WTC11 (cell line): ENCODE data around the gene CSNK1A1L. TPM values are rescaled to one million over a fixed set of nuclear protein-coding genes. Genes with fewer than 3 reads are reported as not detected.

ENCODE experiments used
- ATAC-seq: fragments of 200-7000 bp; cut with Tn5 transposase; 2 replicates; pipeline ENCODE4 v1.10.0; 2021; ENCODE audit warnings: mild to moderate bottlenecking, moderate library complexity
- CTCF ChIA-PET: fragments of 300-600 bp; sonication (Branson Sonifier 250); formaldehyde crosslinking; loops from one replicate; lab custom pipeline; 2021; ENCODE audit warnings: antibody characterized with exemption; lab: Charles Lee
- POLR2A ChIA-PET: fragments of 350-600 bp; sonication (Branson Sonifier 250); formaldehyde crosslinking; loops from one replicate; lab custom pipeline; 2021; ENCODE audit warnings: antibody characterized with exemption; lab: Charles Lee
- DNase-seq: peaks from one replicate; pipeline ENCODE4 v3.0.0; 2021; ENCODE audit warnings: low spot score
- H3K27ac Mint-ChIP-seq: 2 replicates; pipeline ENCODE4 v1.8.0; 2021; ENCODE audit warnings: mixed read lengths
- H3K27me3 Mint-ChIP-seq: 2 replicates; pipeline ENCODE4 v1.8.0; 2021; ENCODE audit warnings: low read depth, mild to moderate bottlenecking, moderate library complexity, mixed read lengths
- H3K36me3 Mint-ChIP-seq: 2 replicates; pipeline ENCODE4 v1.8.0; 2021; ENCODE audit warnings: mixed read lengths
- H3K4me1 Mint-ChIP-seq: 2 replicates; pipeline ENCODE4 v1.8.0; 2022; ENCODE audit warnings: mixed read lengths
- H3K4me3 Mint-ChIP-seq: 2 replicates; pipeline ENCODE4 v1.8.0; 2021; ENCODE audit warnings: mild to moderate bottlenecking, moderate library complexity, mixed read lengths
- H3K9me3 Mint-ChIP-seq: 2 replicates; pipeline ENCODE4 v1.8.0; 2021; ENCODE audit warnings: mixed read lengths
- CREM ChIP-seq: sonication (generic); formaldehyde crosslinking; IDR thresholded peaks from 2 replicates; pipeline ENCODE4 v1.8.1; 2022; ENCODE audit warnings: mild to moderate bottlenecking, missing genetic modification reagents, moderate library complexity
- ELF4 ChIP-seq: sonication (generic); formaldehyde crosslinking; IDR thresholded peaks from 2 replicates; pipeline ENCODE4 v1.8.1; 2022; ENCODE audit warnings: low read depth, mild to moderate bottlenecking, moderate library complexity, missing genetic modification reagents
- GABPB1 ChIP-seq: sonication (generic); formaldehyde crosslinking; IDR thresholded peaks from 2 replicates; pipeline ENCODE4 v1.8.1; 2023; ENCODE audit warnings: mild to moderate bottlenecking, missing genetic modification reagents
- GRHL2 ChIP-seq: fragments of 250-450 bp; sonication (Bioruptor Pico); IDR thresholded peaks from 2 replicates; pipeline ENCODE4 v1.8.0; 2022; ENCODE audit warnings: mild to moderate bottlenecking, moderate library complexity; ENCODE audit not compliant: insufficient replicate concordance, severe bottlenecking
- GTF2I ChIP-seq: fragments of 250-450 bp; sonication (Bioruptor Pico); conservative IDR thresholded peaks from 2 replicates; pipeline ENCODE4 v1.4.0; 2021; ENCODE audit warnings: mild to moderate bottlenecking
- IRF2 ChIP-seq: sonication (generic); formaldehyde crosslinking; IDR thresholded peaks from 2 replicates; pipeline ENCODE4 v1.8.0; 2022; ENCODE audit warnings: low read depth, missing genetic modification reagents, borderline replicate concordance
- NFATC4 ChIP-seq: fragments of 250-450 bp; sonication (Bioruptor Pico); IDR thresholded peaks from 2 replicates; pipeline ENCODE4 v1.9.0; 2021; ENCODE audit warnings: mild to moderate bottlenecking
- RORB ChIP-seq: fragments of 250-450 bp; sonication (Bioruptor Pico); IDR thresholded peaks from 2 replicates; pipeline ENCODE4 v1.9.0; 2021; ENCODE audit warnings: mild to moderate bottlenecking
- SMAD3 ChIP-seq: sonication (generic); formaldehyde crosslinking; IDR thresholded peaks from 2 replicates; pipeline ENCODE4 v1.8.0; 2022; ENCODE audit warnings: missing genetic modification reagents, mild to moderate bottlenecking, borderline replicate concordance
- SOX15 ChIP-seq: fragments of 250-450 bp; sonication (Bioruptor Pico); IDR thresholded peaks from 2 replicates; pipeline ENCODE4 v1.9.0; 2021; ENCODE audit warnings: mild to moderate bottlenecking
- TEAD1 ChIP-seq: sonication (generic); formaldehyde crosslinking; IDR thresholded peaks from 2 replicates; pipeline ENCODE4 v1.8.0; 2022; ENCODE audit warnings: mild to moderate bottlenecking, missing genetic modification reagents
- ZNF121 ChIP-seq: sonication (generic); formaldehyde crosslinking; IDR thresholded peaks from 2 replicates; pipeline ENCODE4 v1.8.0; 2023; ENCODE audit warnings: missing genetic modification reagents
- ZNF138 ChIP-seq: sonication (generic); formaldehyde crosslinking; conservative IDR thresholded peaks from 2 replicates; pipeline ENCODE4 v1.8.1; 2022; ENCODE audit warnings: mild to moderate bottlenecking, moderate library complexity, missing genetic modification reagents
- ZNF263 ChIP-seq: sonication (generic); formaldehyde crosslinking; IDR thresholded peaks from 2 replicates; pipeline ENCODE4 v1.8.1; 2022; ENCODE audit warnings: low read depth, mild to moderate bottlenecking, moderate library complexity, missing genetic modification reagents
- ZNF317 ChIP-seq: sonication (generic); formaldehyde crosslinking; IDR thresholded peaks from 2 replicates; pipeline ENCODE4 v1.8.1; 2023; ENCODE audit warnings: low read depth, mild to moderate bottlenecking, moderate library complexity, missing genetic modification reagents, borderline replicate concordance
- ZNF416 ChIP-seq: fragments of 250-450 bp; sonication (Bioruptor Pico); IDR thresholded peaks from 2 replicates; pipeline ENCODE4 v1.9.0; 2021; ENCODE audit warnings: mild to moderate bottlenecking, inconsistent platforms
- ZNF671 ChIP-seq: fragments of 250-450 bp; sonication (Bioruptor Pico); IDR thresholded peaks from 2 replicates; pipeline ENCODE4 v1.8.0; 2021; ENCODE audit warnings: mild to moderate bottlenecking
- total RNA-seq: library from RNA; stranded (reverse); gene quantifications from 3 replicates; pipeline ENCODE4 v1.2.3, GENCODE V29; 2021
- TF ChIP-seq, protein P1 (sequence below): fragments of 250-450 bp; sonication (Bioruptor Pico); IDR thresholded peaks from 2 replicates; pipeline ENCODE4 v1.8.0; 2021; ENCODE audit warnings: mild to moderate bottlenecking
- TF ChIP-seq, protein P2 (sequence below): sonication (generic); formaldehyde crosslinking; conservative IDR thresholded peaks from 2 replicates; pipeline ENCODE4 v1.8.1; 2023; ENCODE audit warnings: mild to moderate bottlenecking, low read depth, missing genetic modification reagents, moderate library complexity
- TF ChIP-seq, protein P3 (sequence below): sonication (generic); formaldehyde crosslinking; IDR thresholded peaks from 2 replicates; pipeline ENCODE4 v1.8.1; 2023; ENCODE audit warnings: mild to moderate bottlenecking, missing genetic modification reagents, moderate library complexity
- TF ChIP-seq, protein P4 (sequence below): sonication (generic); formaldehyde crosslinking; IDR thresholded peaks from 2 replicates; pipeline ENCODE4 v1.8.0; 2022; ENCODE audit warnings: missing genetic modification reagents
- TF ChIP-seq, protein P5 (sequence below): fragments of 250-450 bp; sonication (Bioruptor Pico); IDR thresholded peaks from 2 replicates; pipeline ENCODE4 v1.9.0; 2021; ENCODE audit warnings: mild to moderate bottlenecking, borderline replicate concordance
- TF ChIP-seq, protein P6 (sequence below): sonication (generic); formaldehyde crosslinking; IDR thresholded peaks from 2 replicates; pipeline ENCODE4 v1.8.0; 2022; ENCODE audit warnings: mild to moderate bottlenecking, missing genetic modification reagents

CSNK1A1L gene
- total RNA-seq, 1 experiment from 2014 or later: not detected

DNA sequence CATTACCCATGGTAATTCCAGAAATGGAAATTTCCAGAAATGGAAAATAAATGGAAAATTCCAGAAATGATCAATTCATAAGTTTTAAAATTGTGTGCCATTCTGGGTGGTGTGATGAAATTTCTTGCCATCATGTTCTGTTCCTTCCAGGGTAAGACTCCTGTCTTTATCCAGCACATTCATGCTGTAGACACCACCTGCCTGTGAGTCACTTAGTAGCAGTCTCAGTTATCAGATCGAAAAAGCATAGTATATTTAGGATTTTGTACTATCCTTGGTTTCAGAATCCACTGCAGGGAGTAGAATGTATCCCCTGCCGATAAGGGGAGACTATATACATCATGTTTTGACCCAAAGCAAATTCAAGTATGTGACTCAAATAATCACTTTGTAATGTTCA is 26.7 kb upstream of the CSNK1A1L start (continued):
- no peak for TF ChIP-seq ZNF121 (CRISPR knock-in tag)
- no peak for TF ChIP-seq ELF4 (CRISPR knock-in tag)
- no peak for TF ChIP-seq ZNF416
- TF ChIP-seq NFATC4 (CRISPR knock-in tag): no peak
- no peak for TF ChIP-seq IRF2 (CRISPR knock-in tag)
- no peak for TF ChIP-seq SMAD3 (CRISPR knock-in tag)
- TF ChIP-seq, protein P1, sequence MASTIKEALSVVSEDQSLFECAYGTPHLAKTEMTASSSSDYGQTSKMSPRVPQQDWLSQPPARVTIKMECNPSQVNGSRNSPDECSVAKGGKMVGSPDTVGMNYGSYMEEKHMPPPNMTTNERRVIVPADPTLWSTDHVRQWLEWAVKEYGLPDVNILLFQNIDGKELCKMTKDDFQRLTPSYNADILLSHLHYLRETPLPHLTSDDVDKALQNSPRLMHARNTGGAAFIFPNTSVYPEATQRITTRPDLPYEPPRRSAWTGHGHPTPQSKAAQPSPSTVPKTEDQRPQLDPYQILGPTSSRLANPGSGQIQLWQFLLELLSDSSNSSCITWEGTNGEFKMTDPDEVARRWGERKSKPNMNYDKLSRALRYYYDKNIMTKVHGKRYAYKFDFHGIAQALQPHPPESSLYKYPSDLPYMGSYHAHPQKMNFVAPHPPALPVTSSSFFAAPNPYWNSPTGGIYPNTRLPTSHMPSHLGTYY: no peak
- no peak for TF ChIP-seq ZNF317 (CRISPR knock-in tag)
- no peak for TF ChIP-seq ZNF138 (CRISPR knock-in tag)

DNA sequence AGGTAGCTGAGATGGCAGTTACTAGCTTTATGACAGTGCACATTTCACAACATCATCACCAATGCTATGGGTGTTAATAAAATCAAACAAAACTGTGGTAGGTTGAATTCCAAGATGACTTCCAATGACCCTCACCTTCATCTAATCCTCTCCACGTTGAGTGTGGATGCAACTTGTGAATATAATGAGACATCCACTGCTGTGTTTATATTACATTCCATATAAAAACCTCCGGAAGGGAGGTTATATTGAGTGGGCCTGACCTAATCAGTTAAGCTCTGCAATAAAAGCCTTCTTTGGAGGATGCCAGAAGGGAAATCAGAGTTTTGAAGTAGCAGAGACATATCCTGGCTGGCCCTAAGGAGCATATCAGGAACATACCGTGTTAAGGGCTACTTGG is 25.6 kb upstream of the CSNK1A1L start:
- H3K4me3 Mint-ChIP-seq: no peak overlapping the region
- no peak for DNase-seq
- H3K4me1 Mint-ChIP-seq: no peaks in the 10 kb centered on the region
- 0 out of 2 replicates have a peak, but pooled peaks cover 2% of the 10 kb centered on the region for H3K36me3 Mint-ChIP-seq
- H3K27ac Mint-ChIP-seq: no peak overlapping the region
- no peak for TF ChIP-seq RORB (CRISPR knock-in tag)
- TF ChIP-seq GRHL2 (CRISPR knock-in tag): no peak
- TF ChIP-seq, protein P2, sequence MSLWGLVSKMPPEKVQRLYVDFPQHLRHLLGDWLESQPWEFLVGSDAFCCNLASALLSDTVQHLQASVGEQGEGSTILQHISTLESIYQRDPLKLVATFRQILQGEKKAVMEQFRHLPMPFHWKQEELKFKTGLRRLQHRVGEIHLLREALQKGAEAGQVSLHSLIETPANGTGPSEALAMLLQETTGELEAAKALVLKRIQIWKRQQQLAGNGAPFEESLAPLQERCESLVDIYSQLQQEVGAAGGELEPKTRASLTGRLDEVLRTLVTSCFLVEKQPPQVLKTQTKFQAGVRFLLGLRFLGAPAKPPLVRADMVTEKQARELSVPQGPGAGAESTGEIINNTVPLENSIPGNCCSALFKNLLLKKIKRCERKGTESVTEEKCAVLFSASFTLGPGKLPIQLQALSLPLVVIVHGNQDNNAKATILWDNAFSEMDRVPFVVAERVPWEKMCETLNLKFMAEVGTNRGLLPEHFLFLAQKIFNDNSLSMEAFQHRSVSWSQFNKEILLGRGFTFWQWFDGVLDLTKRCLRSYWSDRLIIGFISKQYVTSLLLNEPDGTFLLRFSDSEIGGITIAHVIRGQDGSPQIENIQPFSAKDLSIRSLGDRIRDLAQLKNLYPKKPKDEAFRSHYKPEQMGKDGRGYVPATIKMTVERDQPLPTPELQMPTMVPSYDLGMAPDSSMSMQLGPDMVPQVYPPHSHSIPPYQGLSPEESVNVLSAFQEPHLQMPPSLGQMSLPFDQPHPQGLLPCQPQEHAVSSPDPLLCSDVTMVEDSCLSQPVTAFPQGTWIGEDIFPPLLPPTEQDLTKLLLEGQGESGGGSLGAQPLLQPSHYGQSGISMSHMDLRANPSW (CRISPR knock-in tag): no peak
- TF ChIP-seq TEAD1: no peak
- TF ChIP-seq, protein P3, sequence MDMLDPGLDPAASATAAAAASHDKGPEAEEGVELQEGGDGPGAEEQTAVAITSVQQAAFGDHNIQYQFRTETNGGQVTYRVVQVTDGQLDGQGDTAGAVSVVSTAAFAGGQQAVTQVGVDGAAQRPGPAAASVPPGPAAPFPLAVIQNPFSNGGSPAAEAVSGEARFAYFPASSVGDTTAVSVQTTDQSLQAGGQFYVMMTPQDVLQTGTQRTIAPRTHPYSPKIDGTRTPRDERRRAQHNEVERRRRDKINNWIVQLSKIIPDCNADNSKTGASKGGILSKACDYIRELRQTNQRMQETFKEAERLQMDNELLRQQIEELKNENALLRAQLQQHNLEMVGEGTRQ: no peak
- no peak for TF ChIP-seq SOX15
- TF ChIP-seq CREM (CRISPR knock-in tag): no peak
- no peak for TF ChIP-seq GABPB1 (CRISPR knock-in tag)
- TF ChIP-seq ZNF138 (CRISPR knock-in tag): no peak
- TF ChIP-seq, protein P4, sequence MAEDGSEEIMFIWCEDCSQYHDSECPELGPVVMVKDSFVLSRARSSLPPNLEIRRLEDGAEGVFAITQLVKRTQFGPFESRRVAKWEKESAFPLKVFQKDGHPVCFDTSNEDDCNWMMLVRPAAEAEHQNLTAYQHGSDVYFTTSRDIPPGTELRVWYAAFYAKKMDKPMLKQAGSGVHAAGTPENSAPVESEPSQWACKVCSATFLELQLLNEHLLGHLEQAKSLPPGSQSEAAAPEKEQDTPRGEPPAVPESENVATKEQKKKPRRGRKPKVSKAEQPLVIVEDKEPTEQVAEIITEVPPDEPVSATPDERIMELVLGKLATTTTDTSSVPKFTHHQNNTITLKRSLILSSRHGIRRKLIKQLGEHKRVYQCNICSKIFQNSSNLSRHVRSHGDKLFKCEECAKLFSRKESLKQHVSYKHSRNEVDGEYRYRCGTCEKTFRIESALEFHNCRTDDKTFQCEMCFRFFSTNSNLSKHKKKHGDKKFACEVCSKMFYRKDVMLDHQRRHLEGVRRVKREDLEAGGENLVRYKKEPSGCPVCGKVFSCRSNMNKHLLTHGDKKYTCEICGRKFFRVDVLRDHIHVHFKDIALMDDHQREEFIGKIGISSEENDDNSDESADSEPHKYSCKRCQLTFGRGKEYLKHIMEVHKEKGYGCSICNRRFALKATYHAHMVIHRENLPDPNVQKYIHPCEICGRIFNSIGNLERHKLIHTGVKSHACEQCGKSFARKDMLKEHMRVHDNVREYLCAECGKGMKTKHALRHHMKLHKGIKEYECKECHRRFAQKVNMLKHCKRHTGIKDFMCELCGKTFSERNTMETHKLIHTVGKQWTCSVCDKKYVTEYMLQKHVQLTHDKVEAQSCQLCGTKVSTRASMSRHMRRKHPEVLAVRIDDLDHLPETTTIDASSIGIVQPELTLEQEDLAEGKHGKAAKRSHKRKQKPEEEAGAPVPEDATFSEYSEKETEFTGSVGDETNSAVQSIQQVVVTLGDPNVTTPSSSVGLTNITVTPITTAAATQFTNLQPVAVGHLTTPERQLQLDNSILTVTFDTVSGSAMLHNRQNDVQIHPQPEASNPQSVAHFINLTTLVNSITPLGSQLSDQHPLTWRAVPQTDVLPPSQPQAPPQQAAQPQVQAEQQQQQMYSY (CRISPR knock-in tag): no peak
- no peak for TF ChIP-seq ZNF671 (CRISPR knock-in tag)
- TF ChIP-seq NFATC4 (CRISPR knock-in tag): no peak
- TF ChIP-seq, protein P5, sequence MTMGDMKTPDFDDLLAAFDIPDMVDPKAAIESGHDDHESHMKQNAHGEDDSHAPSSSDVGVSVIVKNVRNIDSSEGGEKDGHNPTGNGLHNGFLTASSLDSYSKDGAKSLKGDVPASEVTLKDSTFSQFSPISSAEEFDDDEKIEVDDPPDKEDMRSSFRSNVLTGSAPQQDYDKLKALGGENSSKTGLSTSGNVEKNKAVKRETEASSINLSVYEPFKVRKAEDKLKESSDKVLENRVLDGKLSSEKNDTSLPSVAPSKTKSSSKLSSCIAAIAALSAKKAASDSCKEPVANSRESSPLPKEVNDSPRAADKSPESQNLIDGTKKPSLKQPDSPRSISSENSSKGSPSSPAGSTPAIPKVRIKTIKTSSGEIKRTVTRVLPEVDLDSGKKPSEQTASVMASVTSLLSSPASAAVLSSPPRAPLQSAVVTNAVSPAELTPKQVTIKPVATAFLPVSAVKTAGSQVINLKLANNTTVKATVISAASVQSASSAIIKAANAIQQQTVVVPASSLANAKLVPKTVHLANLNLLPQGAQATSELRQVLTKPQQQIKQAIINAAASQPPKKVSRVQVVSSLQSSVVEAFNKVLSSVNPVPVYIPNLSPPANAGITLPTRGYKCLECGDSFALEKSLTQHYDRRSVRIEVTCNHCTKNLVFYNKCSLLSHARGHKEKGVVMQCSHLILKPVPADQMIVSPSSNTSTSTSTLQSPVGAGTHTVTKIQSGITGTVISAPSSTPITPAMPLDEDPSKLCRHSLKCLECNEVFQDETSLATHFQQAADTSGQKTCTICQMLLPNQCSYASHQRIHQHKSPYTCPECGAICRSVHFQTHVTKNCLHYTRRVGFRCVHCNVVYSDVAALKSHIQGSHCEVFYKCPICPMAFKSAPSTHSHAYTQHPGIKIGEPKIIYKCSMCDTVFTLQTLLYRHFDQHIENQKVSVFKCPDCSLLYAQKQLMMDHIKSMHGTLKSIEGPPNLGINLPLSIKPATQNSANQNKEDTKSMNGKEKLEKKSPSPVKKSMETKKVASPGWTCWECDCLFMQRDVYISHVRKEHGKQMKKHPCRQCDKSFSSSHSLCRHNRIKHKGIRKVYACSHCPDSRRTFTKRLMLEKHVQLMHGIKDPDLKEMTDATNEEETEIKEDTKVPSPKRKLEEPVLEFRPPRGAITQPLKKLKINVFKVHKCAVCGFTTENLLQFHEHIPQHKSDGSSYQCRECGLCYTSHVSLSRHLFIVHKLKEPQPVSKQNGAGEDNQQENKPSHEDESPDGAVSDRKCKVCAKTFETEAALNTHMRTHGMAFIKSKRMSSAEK (CRISPR knock-in tag): no peak
- no peak for TF ChIP-seq ZNF263 (CRISPR knock-in tag)
- TF ChIP-seq, protein P6, sequence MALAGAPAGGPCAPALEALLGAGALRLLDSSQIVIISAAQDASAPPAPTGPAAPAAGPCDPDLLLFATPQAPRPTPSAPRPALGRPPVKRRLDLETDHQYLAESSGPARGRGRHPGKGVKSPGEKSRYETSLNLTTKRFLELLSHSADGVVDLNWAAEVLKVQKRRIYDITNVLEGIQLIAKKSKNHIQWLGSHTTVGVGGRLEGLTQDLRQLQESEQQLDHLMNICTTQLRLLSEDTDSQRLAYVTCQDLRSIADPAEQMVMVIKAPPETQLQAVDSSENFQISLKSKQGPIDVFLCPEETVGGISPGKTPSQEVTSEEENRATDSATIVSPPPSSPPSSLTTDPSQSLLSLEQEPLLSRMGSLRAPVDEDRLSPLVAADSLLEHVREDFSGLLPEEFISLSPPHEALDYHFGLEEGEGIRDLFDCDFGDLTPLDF (CRISPR knock-in tag): no peak
- TF ChIP-seq GTF2I (CRISPR knock-in tag): no peak
- ATAC-seq: no peak
- no peaks in the 10 kb centered on the region for H3K27me3 Mint-ChIP-seq
- CTCF ChIA-PET: no interaction called here
- POLR2A ChIA-PET: no interaction called here
- H3K9me3 Mint-ChIP-seq: peaks cover 4% of the 10 kb centered on the region
